SK-N-SH treated with all-trans-retinoic acid at 6 μM for 48 hours (cell line): ENCODE results near the gene GRID1.

Source experiments
- ATAC-seq: fragments of 200-7000 bp; cut with Tn5 transposase; 3 replicates; pipeline ENCODE4 v1.9.1; 2020; ENCODE audit warnings: mild to moderate bottlenecking, moderate library complexity
- ARNTL ChIP-seq: fragments of 450-650 bp; formaldehyde crosslinking; IDR thresholded peaks from 2 replicates; pipeline ENCODE4 v1.5.0; 2020; ENCODE audit warnings: low read depth, mild to moderate bottlenecking, moderate library complexity, borderline replicate concordance
- BACH2 ChIP-seq: fragments of 250-450 bp; sonication (Bioruptor Pico); IDR thresholded peaks from 2 replicates; pipeline ENCODE4 v1.9.0; 2021; ENCODE audit warnings: mild to moderate bottlenecking, borderline replicate concordance
- CSDC2 ChIP-seq: fragments of 250-450 bp; sonication (Bioruptor Pico); IDR thresholded peaks from 2 replicates; pipeline ENCODE4 v1.5.0; 2020; ENCODE audit warnings: mild to moderate bottlenecking, moderate library complexity
- ESRRG ChIP-seq: fragments of 250-450 bp; sonication (Bioruptor Pico); IDR thresholded peaks from 2 replicates; pipeline ENCODE4 v1.6.1; 2021; ENCODE audit warnings: mild to moderate bottlenecking
- GLIS3 ChIP-seq: fragments of 250-450 bp; sonication (Bioruptor Pico); IDR thresholded peaks from 2 replicates; pipeline ENCODE4 v1.5.0; 2020; ENCODE audit warnings: mild to moderate bottlenecking, moderate library complexity
- ISL1 ChIP-seq: fragments of 250-450 bp; sonication (Bioruptor Pico); IDR thresholded peaks from 2 replicates; pipeline ENCODE4 v2.1.2; 2022; ENCODE audit warnings: mild to moderate bottlenecking, moderate library complexity
- OSR1 ChIP-seq: fragments of 250-450 bp; sonication (Bioruptor Pico); IDR thresholded peaks from 2 replicates; pipeline ENCODE4 v1.8.0; 2022; ENCODE audit warnings: moderate library complexity, mild to moderate bottlenecking, inconsistent platforms
- PATZ1 ChIP-seq: fragments of 250-450 bp; sonication (Bioruptor Pico); IDR thresholded peaks from 2 replicates; pipeline ENCODE4 v1.8.0; 2020; ENCODE audit warnings: mild to moderate bottlenecking, moderate library complexity, borderline replicate concordance
- PPARA ChIP-seq: fragments of 250-450 bp; sonication (Bioruptor Pico); IDR thresholded peaks from 2 replicates; pipeline ENCODE4 v1.5.0; 2020; ENCODE audit warnings: mild to moderate bottlenecking, borderline replicate concordance
- RARB ChIP-seq: fragments of 250-450 bp; sonication (Bioruptor Pico); IDR thresholded peaks from 2 replicates; pipeline ENCODE4 v1.8.0; 2021; ENCODE audit warnings: mild to moderate bottlenecking, moderate library complexity
- SNAI2 ChIP-seq: fragments of 250-450 bp; sonication (Bioruptor Pico); IDR thresholded peaks from 2 replicates; pipeline ENCODE4 v1.5.0; 2020; ENCODE audit warnings: mild to moderate bottlenecking, moderate library complexity
- ZC3H10 ChIP-seq: fragments of 250-450 bp; sonication (Bioruptor Pico); IDR thresholded peaks from 2 replicates; pipeline ENCODE4 v1.5.1; 2021; ENCODE audit warnings: mild to moderate bottlenecking, moderate library complexity
- ZFP3 ChIP-seq: fragments of 250-450 bp; sonication (Bioruptor Pico); IDR thresholded peaks from 2 replicates; pipeline ENCODE4 v1.5.0; 2020; ENCODE audit warnings: mild to moderate bottlenecking, moderate library complexity
- ZFP30 ChIP-seq: fragments of 450-650 bp; formaldehyde crosslinking; IDR thresholded peaks from 2 replicates; pipeline ENCODE4 v1.5.0; 2022; ENCODE audit warnings: mild to moderate bottlenecking, moderate library complexity
- ZNF565 ChIP-seq: fragments of 450-650 bp; formaldehyde crosslinking; conservative IDR thresholded peaks from 2 replicates; pipeline ENCODE4 v1.5.0; 2020; ENCODE audit warnings: low read depth, mild to moderate bottlenecking, moderate library complexity
- ZNF70 ChIP-seq: fragments of 450-650 bp; formaldehyde crosslinking; IDR thresholded peaks from 2 replicates; pipeline ENCODE4 v1.5.0; 2020; ENCODE audit warnings: mild to moderate bottlenecking, moderate library complexity
- ZNF8 ChIP-seq: fragments of 450-650 bp; formaldehyde crosslinking; IDR thresholded peaks from 2 replicates; pipeline ENCODE4 v1.5.0; 2020; ENCODE audit warnings: mild to moderate bottlenecking, moderate library complexity
- TF ChIP-seq, protein P1 (sequence below): fragments of 250-450 bp; sonication (Bioruptor Pico); IDR thresholded peaks from 2 replicates; pipeline ENCODE4 v1.5.1; 2021; ENCODE audit warnings: mild to moderate bottlenecking, moderate library complexity
- TF ChIP-seq, protein P2 (sequence below): fragments of 250-450 bp; sonication (Bioruptor Pico); IDR thresholded peaks from 2 replicates; pipeline ENCODE4 v1.5.1; 2020; ENCODE audit warnings: low read depth, mild to moderate bottlenecking, moderate library complexity
- TF ChIP-seq, protein P3 (sequence below): fragments of 250-450 bp; sonication (Bioruptor Pico); IDR thresholded peaks from 2 replicates; pipeline ENCODE4 v1.5.0; 2020; ENCODE audit warnings: mild to moderate bottlenecking, moderate library complexity
- TF ChIP-seq, protein P4 (sequence below): fragments of 250-450 bp; sonication (Bioruptor Pico); IDR thresholded peaks from 2 replicates; pipeline ENCODE4 v1.8.0; 2021; ENCODE audit warnings: low read depth, mild to moderate bottlenecking, moderate library complexity, borderline replicate concordance

GRID1 gene

GRCh38 chr10:86215046-86215445 lies 151.5 kb downstream of the GRID1 start:
- no peak for ATAC-seq
- no peak for TF ChIP-seq ARNTL (CRISPR knock-in tag)

- ATAC-seq = no peak
- TF ChIP-seq ZNF70 (CRISPR knock-in tag) = no peak
- TF ChIP-seq, all 23 proteins: peak for 0
Observed at GRCh38 chr10:86213148-86213547, 153.4 kb downstream of the GRID1 start.

DNA sequence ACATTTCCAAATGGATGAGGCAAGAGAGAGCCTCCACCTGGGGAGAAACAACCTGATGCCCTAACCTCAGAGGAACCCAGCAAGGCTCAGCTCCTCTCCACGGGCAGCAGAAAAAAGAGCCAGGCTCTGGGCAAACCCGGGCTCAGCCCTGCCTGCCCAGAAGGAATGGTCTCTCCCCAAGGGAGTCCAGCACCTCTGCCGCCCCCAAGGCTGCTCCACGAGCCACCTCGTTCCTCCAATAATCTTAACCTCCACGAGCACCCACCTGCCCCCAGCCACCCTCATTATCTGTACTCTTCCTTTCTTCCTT lies 154.2 kb downstream of the GRID1 start:
- TF ChIP-seq ZNF565 (CRISPR knock-in tag) = no peak
- no peak for TF ChIP-seq ZNF70 (CRISPR knock-in tag)
- no peak for TF ChIP-seq ZC3H10 (CRISPR knock-in tag)
- TF ChIP-seq SNAI2 (CRISPR knock-in tag) = no peak
- TF ChIP-seq, protein P1, sequence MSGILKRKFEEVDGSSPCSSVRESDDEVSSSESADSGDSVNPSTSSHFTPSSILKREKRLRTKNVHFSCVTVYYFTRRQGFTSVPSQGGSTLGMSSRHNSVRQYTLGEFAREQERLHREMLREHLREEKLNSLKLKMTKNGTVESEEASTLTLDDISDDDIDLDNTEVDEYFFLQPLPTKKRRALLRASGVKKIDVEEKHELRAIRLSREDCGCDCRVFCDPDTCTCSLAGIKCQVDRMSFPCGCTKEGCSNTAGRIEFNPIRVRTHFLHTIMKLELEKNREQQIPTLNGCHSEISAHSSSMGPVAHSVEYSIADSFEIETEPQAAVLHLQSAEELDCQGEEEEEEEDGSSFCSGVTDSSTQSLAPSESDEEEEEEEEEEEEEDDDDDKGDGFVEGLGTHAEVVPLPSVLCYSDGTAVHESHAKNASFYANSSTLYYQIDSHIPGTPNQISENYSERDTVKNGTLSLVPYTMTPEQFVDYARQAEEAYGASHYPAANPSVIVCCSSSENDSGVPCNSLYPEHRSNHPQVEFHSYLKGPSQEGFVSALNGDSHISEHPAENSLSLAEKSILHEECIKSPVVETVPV (CRISPR knock-in tag) = no peak
- no peak for TF ChIP-seq PATZ1 (CRISPR knock-in tag)
- TF ChIP-seq RARB (CRISPR knock-in tag) = no peak
- no peak for TF ChIP-seq ZNF8 (CRISPR knock-in tag)
- no peak for TF ChIP-seq GLIS3 (CRISPR knock-in tag)
- TF ChIP-seq OSR1 (CRISPR knock-in tag) = no peak
- TF ChIP-seq, protein P2, sequence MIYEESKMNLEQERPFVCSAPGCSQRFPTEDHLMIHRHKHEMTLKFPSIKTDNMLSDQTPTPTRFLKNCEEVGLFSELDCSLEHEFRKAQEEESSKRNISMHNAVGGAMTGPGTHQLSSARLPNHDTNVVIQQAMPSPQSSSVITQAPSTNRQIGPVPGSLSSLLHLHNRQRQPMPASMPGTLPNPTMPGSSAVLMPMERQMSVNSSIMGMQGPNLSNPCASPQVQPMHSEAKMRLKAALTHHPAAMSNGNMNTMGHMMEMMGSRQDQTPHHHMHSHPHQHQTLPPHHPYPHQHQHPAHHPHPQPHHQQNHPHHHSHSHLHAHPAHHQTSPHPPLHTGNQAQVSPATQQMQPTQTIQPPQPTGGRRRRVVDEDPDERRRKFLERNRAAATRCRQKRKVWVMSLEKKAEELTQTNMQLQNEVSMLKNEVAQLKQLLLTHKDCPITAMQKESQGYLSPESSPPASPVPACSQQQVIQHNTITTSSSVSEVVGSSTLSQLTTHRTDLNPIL (CRISPR knock-in tag) = no peak
- TF ChIP-seq, protein P3, sequence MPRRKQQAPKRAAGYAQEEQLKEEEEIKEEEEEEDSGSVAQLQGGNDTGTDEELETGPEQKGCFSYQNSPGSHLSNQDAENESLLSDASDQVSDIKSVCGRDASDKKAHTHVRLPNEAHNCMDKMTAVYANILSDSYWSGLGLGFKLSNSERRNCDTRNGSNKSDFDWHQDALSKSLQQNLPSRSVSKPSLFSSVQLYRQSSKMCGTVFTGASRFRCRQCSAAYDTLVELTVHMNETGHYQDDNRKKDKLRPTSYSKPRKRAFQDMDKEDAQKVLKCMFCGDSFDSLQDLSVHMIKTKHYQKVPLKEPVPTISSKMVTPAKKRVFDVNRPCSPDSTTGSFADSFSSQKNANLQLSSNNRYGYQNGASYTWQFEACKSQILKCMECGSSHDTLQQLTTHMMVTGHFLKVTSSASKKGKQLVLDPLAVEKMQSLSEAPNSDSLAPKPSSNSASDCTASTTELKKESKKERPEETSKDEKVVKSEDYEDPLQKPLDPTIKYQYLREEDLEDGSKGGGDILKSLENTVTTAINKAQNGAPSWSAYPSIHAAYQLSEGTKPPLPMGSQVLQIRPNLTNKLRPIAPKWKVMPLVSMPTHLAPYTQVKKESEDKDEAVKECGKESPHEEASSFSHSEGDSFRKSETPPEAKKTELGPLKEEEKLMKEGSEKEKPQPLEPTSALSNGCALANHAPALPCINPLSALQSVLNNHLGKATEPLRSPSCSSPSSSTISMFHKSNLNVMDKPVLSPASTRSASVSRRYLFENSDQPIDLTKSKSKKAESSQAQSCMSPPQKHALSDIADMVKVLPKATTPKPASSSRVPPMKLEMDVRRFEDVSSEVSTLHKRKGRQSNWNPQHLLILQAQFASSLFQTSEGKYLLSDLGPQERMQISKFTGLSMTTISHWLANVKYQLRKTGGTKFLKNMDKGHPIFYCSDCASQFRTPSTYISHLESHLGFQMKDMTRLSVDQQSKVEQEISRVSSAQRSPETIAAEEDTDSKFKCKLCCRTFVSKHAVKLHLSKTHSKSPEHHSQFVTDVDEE (CRISPR knock-in tag) = no peak
- TF ChIP-seq ZFP30 (CRISPR knock-in tag) = no peak
- no peak for TF ChIP-seq PPARA (CRISPR knock-in tag)
- no peak for TF ChIP-seq CSDC2 (CRISPR knock-in tag)
- TF ChIP-seq ZFP3 (CRISPR knock-in tag) = no peak
- TF ChIP-seq ISL1 (CRISPR knock-in tag) = no peak
- no peak for TF ChIP-seq BACH2 (CRISPR knock-in tag)
- no peak for TF ChIP-seq ESRRG (CRISPR knock-in tag)
- ATAC-seq = no peak

DNA sequence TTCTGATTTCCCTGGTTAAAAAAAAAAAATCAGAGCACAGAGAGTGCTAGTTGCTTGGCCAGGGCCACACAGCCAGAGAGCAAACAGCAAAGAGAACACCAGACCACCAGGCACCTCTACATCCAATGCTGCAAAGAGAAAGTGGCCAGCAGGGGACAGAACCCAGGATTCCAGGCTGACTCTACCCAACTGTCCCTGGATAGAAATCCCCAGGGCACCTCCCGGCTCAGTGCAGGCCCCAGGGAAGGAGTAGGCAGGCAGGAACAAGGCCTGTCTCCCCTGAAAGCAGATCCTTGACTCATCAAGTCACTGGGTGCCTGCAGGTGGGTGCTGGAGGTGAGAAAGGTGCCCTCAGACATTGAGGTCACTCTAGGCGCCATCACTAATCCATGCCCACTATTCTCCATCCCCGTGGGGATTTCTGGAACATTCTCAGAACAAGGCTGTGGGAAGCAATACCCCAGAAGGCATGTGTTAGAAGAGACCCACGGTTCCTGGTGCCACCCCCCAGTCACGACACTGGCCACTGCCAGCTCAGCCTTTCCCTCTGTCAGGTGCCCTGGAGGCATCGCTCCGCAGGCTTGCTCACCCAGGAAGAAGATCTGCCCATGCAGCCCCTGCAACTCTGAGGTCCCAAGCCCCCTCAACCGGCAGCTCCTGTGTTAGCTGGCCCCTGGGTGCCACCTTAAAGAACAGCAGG lies 154.8 kb downstream of the GRID1 start:
- TF ChIP-seq ZNF8 (CRISPR knock-in tag) (no peak), PPARA (CRISPR knock-in tag) (no peak), ZFP30 (CRISPR knock-in tag) (no peak), ISL1 (CRISPR knock-in tag) (no peak)
- TF ChIP-seq, protein P4, sequence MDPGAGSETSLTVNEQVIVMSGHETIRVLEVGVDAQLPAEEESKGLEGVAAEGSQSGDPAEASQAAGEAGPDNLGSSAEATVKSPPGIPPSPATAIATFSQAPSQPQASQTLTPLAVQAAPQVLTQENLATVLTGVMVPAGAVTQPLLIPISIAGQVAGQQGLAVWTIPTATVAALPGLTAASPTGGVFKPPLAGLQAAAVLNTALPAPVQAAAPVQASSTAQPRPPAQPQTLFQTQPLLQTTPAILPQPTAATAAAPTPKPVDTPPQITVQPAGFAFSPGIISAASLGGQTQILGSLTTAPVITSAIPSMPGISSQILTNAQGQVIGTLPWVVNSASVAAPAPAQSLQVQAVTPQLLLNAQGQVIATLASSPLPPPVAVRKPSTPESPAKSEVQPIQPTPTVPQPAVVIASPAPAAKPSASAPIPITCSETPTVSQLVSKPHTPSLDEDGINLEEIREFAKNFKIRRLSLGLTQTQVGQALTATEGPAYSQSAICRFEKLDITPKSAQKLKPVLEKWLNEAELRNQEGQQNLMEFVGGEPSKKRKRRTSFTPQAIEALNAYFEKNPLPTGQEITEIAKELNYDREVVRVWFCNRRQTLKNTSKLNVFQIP (CRISPR knock-in tag) = no peak
- TF ChIP-seq, protein P3 (CRISPR knock-in tag) = no peak
- TF ChIP-seq, all 23 proteins: peak for 0

More for the DNA sequence above, 154.8 kb downstream of the GRID1 start:
- ATAC-seq = no peak
